CD4-positive, alpha-beta T cell (primary cell): ENCODE data around the gene ZNF276. TPM values are rescaled to one million over a fixed set of nuclear protein-coding genes. Genes with fewer than 3 reads are reported as not detected.

Experiments used
- ATAC-seq: fragments of 200-7000 bp; cut with Tn5 transposase; one replicate; pipeline ENCODE4 v1.10.0; 2022; ENCODE audit warnings: mild to moderate bottlenecking; ENCODE audit not compliant: poor library complexity
- CTCF ChIA-PET: fragments of 350-600 bp; sonication (Branson Sonifier 250); formaldehyde crosslinking; loops from one replicate; lab custom pipeline; 2021; ENCODE audit warnings: antibody characterized with exemption, inconsistent platforms; lab: Charles Lee
- POLR2A ChIA-PET: fragments of 350-600 bp; sonication (Branson Sonifier 250); formaldehyde crosslinking; loops from one replicate; lab custom pipeline; 2021; ENCODE audit warnings: antibody characterized with exemption, inconsistent platforms; lab: Charles Lee
- DNase-seq, 14 experiments: peaks; one replicate each; pipeline ENCODE4 v3.0.0-alpha.2; 2013 to 2020; ENCODE audit warnings: mixed read lengths in 2 of 14
- H3K27ac ChIP-seq, 2 donors: one replicate each; pipeline versions ENCODE4 v1.5.1 to v1.7.0; 2013; ENCODE audit warnings: low read length in 2 of 2, low read depth in 1 of 2, mild to moderate bottlenecking in 1 of 2
- H3K27me3 ChIP-seq, 2 experiments: 1 replicate in 1 of 2; 2 replicates in 1 of 2; pipeline versions ENCODE4 v1.6.1 to v1.7.0; 2013; ENCODE audit warnings: low read length in 2 of 2, control low read depth in 1 of 2, mild to moderate bottlenecking in 1 of 2, moderate library complexity in 1 of 2; ENCODE audit not compliant: insufficient read depth in 2 of 2, control insufficient read depth in 1 of 2
- H3K36me3 ChIP-seq: one replicate; pipeline ENCODE4 v1.6.1; 2013; ENCODE audit warnings: low read length, control low read depth; ENCODE audit not compliant: insufficient read depth
- H3K4me1 ChIP-seq: one replicate; pipeline ENCODE4 v1.6.1; 2013; ENCODE audit warnings: low read length, control low read depth; ENCODE audit not compliant: insufficient read depth
- H3K4me3 ChIP-seq: one replicate; pipeline ENCODE4 v1.5.1; 2013; ENCODE audit warnings: mild to moderate bottlenecking, low read length, moderate library complexity
- H3K9me3 ChIP-seq, 2 experiments: 1 replicate in 1 of 2; 2 replicates in 1 of 2; pipeline versions ENCODE4 v1.6.1 to v1.7.0; 2013; ENCODE audit warnings: low read length in 2 of 2, mild to moderate bottlenecking in 2 of 2, control low read depth in 1 of 2, moderate library complexity in 1 of 2; ENCODE audit not compliant: control insufficient read depth in 1 of 2, insufficient read depth in 1 of 2
- H3K27ac Mint-ChIP-seq: one replicate; pipeline ENCODE4 v1.8.0; 2020; ENCODE audit warnings: mixed read lengths
- H3K27me3 Mint-ChIP-seq: one replicate; pipeline ENCODE4 v1.8.0; 2021; ENCODE audit warnings: mixed read lengths
- H3K36me3 Mint-ChIP-seq: one replicate; pipeline ENCODE4 v1.8.0; 2021; ENCODE audit warnings: low read depth, mixed read lengths
- H3K4me1 Mint-ChIP-seq: one replicate; pipeline ENCODE4 v1.8.0; 2021; ENCODE audit warnings: low read depth, mixed read lengths
- H3K4me3 Mint-ChIP-seq: one replicate; pipeline ENCODE4 v1.8.0; 2020; ENCODE audit warnings: mild to moderate bottlenecking, mixed read lengths
- H3K9me3 Mint-ChIP-seq: one replicate; pipeline ENCODE4 v1.8.0; 2020; ENCODE audit warnings: mixed read lengths
- intact Hi-C, 2 experiments: fragments of 100-400 bp; cut with DNase I in 1 of 2; cut with micrococcal nuclease in 1 of 2; formaldehyde crosslinking; loops; one replicate each; pipeline versions ENCODE4 v1.15.1 to v1.9.0; 2023 to 2025; cut with DNase I, micrococcal nuclease
- total RNA-seq, 174 experiments: library from RNA in 2 of 174; stranded (reverse) in 2 of 174; gene quantifications; one replicate each; pipeline ENCODE4 v1.2.3 and lab custom pipeline; 2021 to 2026
- TF ChIP-seq, protein P1 (sequence below): fragments of 200-600 bp; IDR thresholded peaks from one replicate; pipeline ENCODE4 v1.8.0; 2022; ENCODE audit warnings: antibody characterized with exemption, mild to moderate bottlenecking

ZNF276 gene
- total RNA-seq, 2 experiments from 2014 or later, result 127 to 137 TPM

DNA sequence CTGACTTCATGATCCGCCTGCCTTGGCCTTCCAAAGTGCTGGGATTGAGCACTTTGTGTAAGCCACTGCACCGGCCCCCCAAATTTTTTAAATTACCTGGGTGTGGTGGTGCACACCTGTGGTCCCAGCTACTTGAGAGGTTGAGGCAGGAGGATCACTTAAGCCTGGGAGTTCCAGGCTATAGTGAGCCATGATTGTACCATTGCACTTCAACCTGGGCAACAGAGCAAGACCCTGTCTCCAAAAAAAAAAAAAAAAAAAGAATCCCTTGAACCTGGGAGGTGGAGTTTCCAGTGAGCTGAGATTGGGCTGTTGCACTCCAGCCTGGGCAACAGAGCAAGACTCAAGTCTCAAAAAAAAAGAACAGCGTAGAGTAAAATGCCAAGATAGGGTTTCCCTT, 15.2 kb downstream of the ZNF276 start:
- ATAC-seq (no peak), DNase-seq (no peak)
- Mint-ChIP-seq H3K27me3 (no peaks in the 10 kb centered on the region), H3K4me1 (peaks cover 50% of the 10 kb centered on the region), H3K4me3 (peak overlapping the region; percentile 69), H3K27ac (peak overlapping the region; percentile 80), H3K36me3 (peaks cover 98% of the 10 kb centered on the region), H3K9me3 (no peaks in the 10 kb centered on the region)
- intact Hi-C loops, result no loop called here
- ChIA-PET POLR2A (interaction anchor here (4.9 kb wide), 1 partner anchor 12 kb away, joined by 89 read pairs; no protein-coding TSS in a partner anchor), CTCF (interaction anchor here (1.6 to 1.7 kb wide), 2 partner anchors 13 to 36 kb away, joined by 6 to 16 read pairs; partner anchors contain the start of gene SPATA2L)
- Histone ChIP-seq H3K4me1 (peaks cover 77% of the 10 kb centered on the region), H3K36me3 (peaks cover 92% of the 10 kb centered on the region), H3K27ac (peak overlapping the region in 1 of 2 donors; percentile 34), H3K9me3 (no peaks in the 10 kb centered on the region), H3K27me3 (no peaks in the 10 kb centered on the region), H3K4me3 (no peak overlapping the region)
- TF ChIP-seq, protein P1, sequence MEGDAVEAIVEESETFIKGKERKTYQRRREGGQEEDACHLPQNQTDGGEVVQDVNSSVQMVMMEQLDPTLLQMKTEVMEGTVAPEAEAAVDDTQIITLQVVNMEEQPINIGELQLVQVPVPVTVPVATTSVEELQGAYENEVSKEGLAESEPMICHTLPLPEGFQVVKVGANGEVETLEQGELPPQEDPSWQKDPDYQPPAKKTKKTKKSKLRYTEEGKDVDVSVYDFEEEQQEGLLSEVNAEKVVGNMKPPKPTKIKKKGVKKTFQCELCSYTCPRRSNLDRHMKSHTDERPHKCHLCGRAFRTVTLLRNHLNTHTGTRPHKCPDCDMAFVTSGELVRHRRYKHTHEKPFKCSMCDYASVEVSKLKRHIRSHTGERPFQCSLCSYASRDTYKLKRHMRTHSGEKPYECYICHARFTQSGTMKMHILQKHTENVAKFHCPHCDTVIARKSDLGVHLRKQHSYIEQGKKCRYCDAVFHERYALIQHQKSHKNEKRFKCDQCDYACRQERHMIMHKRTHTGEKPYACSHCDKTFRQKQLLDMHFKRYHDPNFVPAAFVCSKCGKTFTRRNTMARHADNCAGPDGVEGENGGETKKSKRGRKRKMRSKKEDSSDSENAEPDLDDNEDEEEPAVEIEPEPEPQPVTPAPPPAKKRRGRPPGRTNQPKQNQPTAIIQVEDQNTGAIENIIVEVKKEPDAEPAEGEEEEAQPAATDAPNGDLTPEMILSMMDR, result no peak

DNA sequence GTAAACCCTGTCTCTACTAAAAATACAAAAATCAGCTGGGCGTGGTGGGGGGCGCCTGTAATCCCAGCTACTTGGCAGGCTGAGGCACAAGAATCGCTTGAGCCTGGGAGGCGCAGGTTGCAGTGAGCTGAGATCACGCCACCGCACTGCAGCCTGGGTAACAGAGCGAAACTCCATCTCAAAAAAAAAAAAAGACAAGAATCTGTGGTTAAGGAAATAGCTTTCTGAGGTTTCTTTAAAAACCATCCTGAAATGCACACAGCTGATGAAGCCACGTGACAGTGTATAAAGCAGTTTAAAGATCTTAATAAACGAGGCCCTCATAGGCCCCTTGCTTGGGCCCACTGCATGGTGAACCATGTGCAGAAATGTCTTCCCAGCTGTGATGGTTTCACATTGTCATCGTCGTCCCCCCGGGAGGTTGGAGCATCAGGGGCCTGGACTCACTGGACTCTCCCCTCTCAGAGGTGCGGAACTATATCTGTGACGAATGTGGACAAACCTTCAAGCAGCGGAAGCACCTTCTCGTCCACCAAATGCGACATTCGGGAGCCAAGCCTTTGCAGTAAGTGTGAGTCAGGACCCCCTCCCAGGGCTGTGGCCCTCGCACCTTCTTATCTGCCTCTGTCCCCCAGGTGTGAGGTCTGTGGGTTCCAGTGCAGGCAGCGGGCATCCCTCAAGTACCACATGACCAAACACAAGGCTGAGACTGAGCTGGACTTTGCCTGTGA, 16.2 kb downstream of the ZNF276 start:
- DNase-seq (peak in 13 of 14 experiments; percentile 28 to 86 (median 54)), ATAC-seq (peak; percentile 79)
- TF ChIP-seq, protein P1, result no peak
- Histone ChIP-seq H3K27ac (no peak overlapping the region), H3K36me3 (peaks cover 88% of the 10 kb centered on the region), H3K4me3 (no peak overlapping the region), H3K9me3 (no peaks in the 10 kb centered on the region), H3K4me1 (peaks cover 69% of the 10 kb centered on the region), H3K27me3 (no peaks in the 10 kb centered on the region)
- Mint-ChIP-seq H3K27ac (peak overlapping the region; percentile 80), H3K27me3 (no peaks in the 10 kb centered on the region), H3K9me3 (no peaks in the 10 kb centered on the region), H3K4me3 (peak overlapping the region; percentile 69), H3K4me1 (peaks cover 44% of the 10 kb centered on the region), H3K36me3 (peaks cover 91% of the 10 kb centered on the region)
- intact Hi-C loops, result loop anchor here (1.0 kb wide), 3 partner anchors 14 to 31 kb away; no protein-coding TSS in a partner anchor
- POLR2A ChIA-PET, result interaction anchor here (0.6 to 6.2 kb wide), 10 partner anchors 13 to 126 kb away, joined by 3 to 89 read pairs (median 6); partner anchors contain the start of gene SPATA2L
- CTCF ChIA-PET, result interaction anchor here (1.0 to 1.7 kb wide), 3 partner anchors 14 to 37 kb away, joined by 6 to 16 read pairs (median 6); partner anchors contain the start of gene SPATA2L

- H3K27ac Mint-ChIP-seq, result no peak overlapping the region
- peaks cover 90% of the 10 kb centered on the region for H3K36me3 Mint-ChIP-seq
- H3K9me3 ChIP-seq, result no peaks in the 10 kb centered on the region
- H3K36me3 ChIP-seq, result peaks cover 84% of the 10 kb centered on the region
- ATAC-seq, result no peak
- H3K27ac ChIP-seq, result no peak overlapping the region
- intact Hi-C loops, result no loop called here
- H3K27me3 Mint-ChIP-seq, result no peaks in the 10 kb centered on the region
- no peak overlapping the region for H3K4me3 ChIP-seq
- no peaks in the 10 kb centered on the region for H3K9me3 Mint-ChIP-seq
- H3K4me1 Mint-ChIP-seq, result peaks cover 43% of the 10 kb centered on the region
- no peak for DNase-seq
- no peaks in the 10 kb centered on the region for H3K27me3 ChIP-seq
- peaks cover 69% of the 10 kb centered on the region for H3K4me1 ChIP-seq
- no peak overlapping the region for H3K4me3 Mint-ChIP-seq
- ChIA-PET CTCF (interaction anchor here (1.6 to 1.7 kb wide), 2 partner anchors 15 to 37 kb away, joined by 6 to 16 read pairs; partner anchors contain the start of gene SPATA2L), POLR2A (interaction anchor here (1.0 to 6.2 kb wide), 4 partner anchors 14 to 37 kb away, joined by 5 to 89 read pairs (median 21); partner anchors contain the start of gene SPATA2L)
- TF ChIP-seq, protein P1, result no peak
Measured at GRCh38 chr16:89738072-89738377, 16.7 kb downstream of the ZNF276 start.
